ENCODE data around the gene LBHD2. TPM values are rescaled to one million over a fixed set of nuclear protein-coding genes. Genes with fewer than 3 reads are reported as not detected.

LBHD2 gene
- total and polyA plus RNA-seq, 8 donors = not detected

DNA sequence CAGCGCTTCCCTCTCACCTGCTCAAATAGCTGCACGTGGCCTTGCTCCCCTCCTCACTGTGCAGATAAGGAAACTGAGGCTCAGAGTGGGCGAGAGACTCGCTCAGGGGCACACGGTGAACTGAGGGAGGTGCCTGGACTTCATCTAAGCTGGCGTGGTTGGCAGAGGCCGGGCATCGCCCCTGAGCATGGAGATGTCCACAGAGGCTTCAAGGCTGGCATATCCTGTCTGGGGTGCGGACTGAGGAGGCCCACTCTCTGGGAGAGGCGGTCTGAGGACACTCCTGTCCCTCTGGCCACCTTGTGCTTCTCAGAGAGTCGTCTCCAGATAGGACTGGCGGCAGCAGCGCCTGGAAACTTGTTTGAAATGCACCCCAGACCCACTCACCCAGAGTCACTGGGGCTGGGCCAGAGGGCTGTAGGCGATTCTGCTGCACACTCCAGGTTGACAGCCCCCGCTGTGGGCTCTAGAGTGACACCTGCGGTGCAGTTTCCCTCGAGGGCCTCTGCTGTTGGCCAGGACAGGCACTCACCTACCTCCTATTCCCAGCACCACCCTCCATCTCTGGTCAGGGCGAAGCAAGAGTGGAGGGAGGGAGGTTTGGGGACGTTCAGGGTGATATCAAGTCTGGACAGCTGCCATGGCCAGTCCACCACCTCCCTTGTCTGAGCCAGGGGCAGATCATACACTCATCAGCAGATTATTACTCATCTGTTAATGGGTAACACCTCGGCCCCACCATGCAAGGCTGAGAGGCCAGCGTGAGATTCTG is 11.2 kb upstream of the LBHD2 start:
- H3K27ac ChIP-seq = no peak overlapping the region
- no peak for ATAC-seq
- H3K4me1 ChIP-seq = peaks cover 3 to 39% of the 10 kb centered on the region in 2 donors
- H3K36me3 ChIP-seq = no peaks in the 10 kb centered on the region
- peaks cover 0 to 13% of the 10 kb centered on the region in 2 donors for H3K27me3 ChIP-seq
- no peaks in the 10 kb centered on the region for H3K9me3 ChIP-seq
- intact Hi-C loops (cut with DNase I) = no loop called here
- no peak overlapping the region for H3K4me3 ChIP-seq
- no peak for DNase-seq
- TF ChIP-seq, protein P1, sequence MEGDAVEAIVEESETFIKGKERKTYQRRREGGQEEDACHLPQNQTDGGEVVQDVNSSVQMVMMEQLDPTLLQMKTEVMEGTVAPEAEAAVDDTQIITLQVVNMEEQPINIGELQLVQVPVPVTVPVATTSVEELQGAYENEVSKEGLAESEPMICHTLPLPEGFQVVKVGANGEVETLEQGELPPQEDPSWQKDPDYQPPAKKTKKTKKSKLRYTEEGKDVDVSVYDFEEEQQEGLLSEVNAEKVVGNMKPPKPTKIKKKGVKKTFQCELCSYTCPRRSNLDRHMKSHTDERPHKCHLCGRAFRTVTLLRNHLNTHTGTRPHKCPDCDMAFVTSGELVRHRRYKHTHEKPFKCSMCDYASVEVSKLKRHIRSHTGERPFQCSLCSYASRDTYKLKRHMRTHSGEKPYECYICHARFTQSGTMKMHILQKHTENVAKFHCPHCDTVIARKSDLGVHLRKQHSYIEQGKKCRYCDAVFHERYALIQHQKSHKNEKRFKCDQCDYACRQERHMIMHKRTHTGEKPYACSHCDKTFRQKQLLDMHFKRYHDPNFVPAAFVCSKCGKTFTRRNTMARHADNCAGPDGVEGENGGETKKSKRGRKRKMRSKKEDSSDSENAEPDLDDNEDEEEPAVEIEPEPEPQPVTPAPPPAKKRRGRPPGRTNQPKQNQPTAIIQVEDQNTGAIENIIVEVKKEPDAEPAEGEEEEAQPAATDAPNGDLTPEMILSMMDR (IDR thresholded peaks at IDR 0.05) = no peak

- DNase-seq = no peak
- Histone ChIP-seq H3K36me3 (no peaks in the 10 kb centered on the region), H3K4me3 (no peak overlapping the region), H3K27me3 (peaks cover 0 to 13% of the 10 kb centered on the region in 2 donors), H3K4me1 (peaks cover 3 to 33% of the 10 kb centered on the region in 2 donors), H3K27ac (no peak overlapping the region), H3K9me3 (no peaks in the 10 kb centered on the region)
- intact Hi-C loops (cut with DNase I) = no loop called here
- no peak for ATAC-seq
- TF ChIP-seq, protein P1 (IDR thresholded peaks at IDR 0.05) = no peak
Observed at GRCh38 chr14:103073367-103073875, 10.6 kb upstream of the LBHD2 start.

- Histone ChIP-seq H3K36me3 (no peaks in the 10 kb centered on the region), H3K4me1 (peaks cover 3 to 30% of the 10 kb centered on the region in 2 donors), H3K27me3 (peaks cover 0 to 13% of the 10 kb centered on the region in 2 donors), H3K4me3 (no peak overlapping the region), H3K9me3 (no peaks in the 10 kb centered on the region), H3K27ac (peak overlapping the region; percentile 7 to 80)
- intact Hi-C loops (cut with DNase I) = no loop called here
- TF ChIP-seq, protein P1 (IDR thresholded peaks at IDR 0.05) = no peak
- DNase-seq (peak in 2 of 4 donors; percentile 19 to 69), ATAC-seq (no peak)
Observed at GRCh38 chr14:103073876-103074728, 9.9 kb upstream of the LBHD2 start.

GRCh38 chr14:103074729-103075367 is 9.2 kb upstream of the LBHD2 start:
- TF ChIP-seq, protein P1 (IDR thresholded peaks at IDR 0.05) = no peak
- peak; percentile 38 for ATAC-seq
- H3K4me3 ChIP-seq = peak overlapping the region; percentile 18 to 41

More at GRCh38 chr14:103074729-103075367, 9.2 kb upstream of the LBHD2 start:
- H3K27ac ChIP-seq = peak overlapping the region; percentile 68 to 80
- peaks cover 0 to 13% of the 10 kb centered on the region in 2 donors for H3K27me3 ChIP-seq
- no peaks in the 10 kb centered on the region for H3K36me3 ChIP-seq
- H3K4me1 ChIP-seq = peaks cover 3 to 30% of the 10 kb centered on the region in 2 donors
- DNase-seq = peak in 3 of 4 donors; percentile 42 to 87 (median 82)
- intact Hi-C loops (cut with DNase I) = no loop called here
- no peaks in the 10 kb centered on the region for H3K9me3 ChIP-seq
